Stimulated activated naive CD4-positive, alpha-beta T cell (primary cell): ENCODE measurements around the gene FGF10.

Experiments used
- DNase-seq, 6 experiments: peaks; one replicate each; lab custom pipeline; 2025; lab: John Stamatoyannopoulos, UW

FGF10 gene

GRCh38 chr5:44257221-44257620 lies 132.0 kb downstream of the FGF10 start:
- no peak for DNase-seq
